IMR-90 (cell line): Measurements from ENCODE around the gene TPSAB1. TPM values are rescaled to one million over a fixed set of nuclear protein-coding genes. Genes with fewer than 3 reads are reported as not detected.

Experiments
- ATAC-seq: fragments of 200-7000 bp; cut with Tn5 transposase; 2 replicates; pipeline ENCODE4 v1.9.1; 2020; ENCODE audit warnings: low read depth, mild to moderate bottlenecking, moderate library complexity
- BruUV-seq: library from RNA; stranded (reverse); fragments of 400-500 nt; replicated peaks from 2 replicates; lab custom pipeline; 2021; lab: Mats Ljungman, UMichigan
- CTCF ChIA-PET: fragments of 300-600 bp; formaldehyde crosslinking; extraction: SDS; loops from one replicate; lab custom pipeline; 2021; ENCODE audit warnings: antibody characterized with exemption; lab: Yijun Ruan, JAX
- POLR2A ChIA-PET: fragments of 300-600 bp; sonication (Branson Sonifier 250); formaldehyde crosslinking; loops from one replicate; lab custom pipeline; 2022; ENCODE audit warnings: antibody characterized with exemption; ENCODE audit not compliant: unreplicated experiment; lab: Charles Lee
- DNase-seq: peaks from one replicate; pipeline ENCODE4 v3.0.0; 2013
- H2AFZ ChIP-seq: replicated peaks from 2 replicates; pipeline ENCODE3; 2013; ENCODE audit warnings: low read length, mild to moderate bottlenecking; ENCODE audit not compliant: poor library complexity
- H2AK5ac ChIP-seq: 2 replicates; pipeline ENCODE4 v1.6.1; 2013; ENCODE audit warnings: low read depth, low read length, inconsistent platforms
- H2AK9ac ChIP-seq: replicated peaks from 2 replicates; pipeline ENCODE3; 2013; ENCODE audit warnings: mild to moderate bottlenecking, low read depth, low read length, moderate library complexity; ENCODE audit not compliant: poor library complexity
- H2BK120ac ChIP-seq: 2 replicates; pipeline ENCODE4 v1.6.1; 2013; ENCODE audit warnings: low read depth, low read length, inconsistent platforms
- H2BK15ac ChIP-seq: 3 replicates; pipeline ENCODE4 v1.6.1; 2013; ENCODE audit warnings: low read depth, low read length, inconsistent platforms
- H2BK20ac ChIP-seq: 2 replicates; pipeline ENCODE4 v1.6.1; 2013; ENCODE audit warnings: low read depth, mild to moderate bottlenecking, inconsistent platforms, low read length, moderate library complexity
- H2BK5ac ChIP-seq: 2 replicates; pipeline ENCODE4 v1.6.1; 2013; ENCODE audit warnings: mild to moderate bottlenecking, low read depth, low read length, inconsistent platforms; ENCODE audit not compliant: poor library complexity, severe bottlenecking
- H3K14ac ChIP-seq: replicated peaks from 2 replicates; pipeline ENCODE4 v1.6.1; 2013; ENCODE audit warnings: low read depth, low read length, inconsistent platforms
- H3K18ac ChIP-seq: 2 replicates; pipeline ENCODE4 v1.6.1; 2013; ENCODE audit warnings: low read depth, low read length, control low read depth
- H3K23ac ChIP-seq: 2 replicates; pipeline ENCODE4 v1.6.1; 2013; ENCODE audit warnings: low read depth, low read length, inconsistent platforms
- H3K27ac ChIP-seq: 2 replicates; pipeline ENCODE4 v1.5.1; 2013; ENCODE audit warnings: mild to moderate bottlenecking, control low read depth, low read length; ENCODE audit not compliant: insufficient read depth
- H3K27me3 ChIP-seq: 2 replicates; pipeline ENCODE4 v1.6.1; 2013; ENCODE audit warnings: low read length; ENCODE audit not compliant: control insufficient read depth, insufficient read depth
- H3K36me3 ChIP-seq: 2 replicates; pipeline ENCODE4 v1.6.1; 2013; ENCODE audit warnings: low read length, mixed read lengths; ENCODE audit not compliant: control insufficient read depth, insufficient read depth
- H3K4ac ChIP-seq: 2 replicates; pipeline ENCODE4 v1.6.1; 2013; ENCODE audit warnings: low read depth, low read length, inconsistent platforms
- H3K4me1 ChIP-seq: 2 replicates; pipeline ENCODE4 v1.6.1; 2013; ENCODE audit warnings: low read length, mixed read lengths; ENCODE audit not compliant: control insufficient read depth, insufficient read depth
- H3K4me2 ChIP-seq: 2 replicates; pipeline ENCODE4 v1.6.1; 2013; ENCODE audit warnings: low read depth, mild to moderate bottlenecking, control low read depth, low read length, moderate library complexity
- H3K4me3 ChIP-seq: 2 replicates; pipeline ENCODE4 v1.5.1; 2013; ENCODE audit warnings: low read depth, mild to moderate bottlenecking, control low read depth, low read length, moderate library complexity; ENCODE audit not compliant: insufficient read depth
- H3K56ac ChIP-seq: 2 replicates; pipeline ENCODE4 v1.6.1; 2013; ENCODE audit warnings: low read length, inconsistent platforms; ENCODE audit not compliant: insufficient read depth; ENCODE audit errors: extremely low read depth
- H3K79me1 ChIP-seq, 2 experiments: 2 replicates each; pipeline ENCODE4 v1.6.1; 2013; ENCODE audit warnings: low read length in 2 of 2, inconsistent platforms in 1 of 2, low read depth in 1 of 2
- H3K9ac ChIP-seq: 2 replicates; pipeline ENCODE4 v1.6.1; 2013; ENCODE audit warnings: low read depth, low read length, control low read depth
- H3K9me1 ChIP-seq: 2 replicates; pipeline ENCODE4 v1.6.1; 2013; ENCODE audit warnings: low read length, inconsistent platforms; ENCODE audit not compliant: insufficient read depth
- H3K9me3 ChIP-seq: 2 replicates; pipeline ENCODE4 v1.6.1; 2013; ENCODE audit warnings: low read length; ENCODE audit not compliant: control insufficient read depth, insufficient read depth
- H4K20me1 ChIP-seq: 2 replicates; pipeline ENCODE4 v1.6.1; 2013; ENCODE audit warnings: low read length, inconsistent platforms; ENCODE audit not compliant: insufficient read depth
- H4K5ac ChIP-seq: 2 replicates; pipeline ENCODE4 v1.6.1; 2013; ENCODE audit warnings: mild to moderate bottlenecking, low read depth, low read length, control low read depth
- H4K8ac ChIP-seq, 2 experiments: 2 replicates each; pipeline ENCODE4 v1.6.1; 2013; ENCODE audit warnings: low read depth in 2 of 2, low read length in 2 of 2, control low read depth in 1 of 2, inconsistent platforms in 1 of 2
- H4K91ac ChIP-seq: 2 replicates; pipeline ENCODE4 v1.6.1; 2013; ENCODE audit warnings: low read depth, low read length, inconsistent platforms; ENCODE audit not compliant: insufficient read depth
- CEBPB ChIP-seq: IDR thresholded peaks from 2 replicates; pipeline ENCODE4 v1.6.1; 2012; ENCODE audit warnings: low read depth, low read length, improper control_type of control experiment
- MAFK ChIP-seq: IDR thresholded peaks from 2 replicates; pipeline ENCODE4 v1.6.1; 2012; ENCODE audit warnings: low read depth, low read length, improper control_type of control experiment
- MAZ ChIP-seq: IDR thresholded peaks from 2 replicates; pipeline ENCODE4 v1.6.1; 2012; ENCODE audit warnings: low read depth, mild to moderate bottlenecking, low read length, improper control_type of control experiment, moderate library complexity, borderline replicate concordance
- MXI1 ChIP-seq: IDR thresholded peaks from 2 replicates; pipeline ENCODE4 v1.6.1; 2012; ENCODE audit warnings: low read depth, mild to moderate bottlenecking, low read length, moderate library complexity, borderline replicate concordance
- POLR2A ChIP-seq: IDR thresholded peaks from 2 replicates; pipeline ENCODE4 v1.6.1; 2012; ENCODE audit warnings: mild to moderate bottlenecking, low read depth, low read length
- RAD21 ChIP-seq: IDR thresholded peaks from 2 replicates; pipeline ENCODE4 v1.6.1; 2012; ENCODE audit warnings: low read length, improper control_type of control experiment
- RCOR1 ChIP-seq: IDR thresholded peaks from 2 replicates; pipeline ENCODE4 v1.6.1; 2012; ENCODE audit warnings: mild to moderate bottlenecking, low read length, improper control_type of control experiment; ENCODE audit not compliant: insufficient replicate concordance
- RFX5 ChIP-seq: IDR thresholded peaks from 2 replicates; pipeline ENCODE4 v1.8.0; 2012; ENCODE audit warnings: low read depth, mild to moderate bottlenecking, low read length, moderate library complexity
- WGBS, 2 experiments: methylation state at CpG; one replicate each; pipeline versions ENCODE4 v1.1.5 to v1.1.7; 2013; ENCODE audit warnings: missing lambda C conversion rate in 2 of 2; ENCODE audit not compliant: insufficient read length in 1 of 2; ENCODE audit errors: extremely low coverage in 2 of 2; 5-methylcytosine and 5-hydroxymethylcytosine counted together
- dilution Hi-C: fragments of 300-500 bp; cut with HindIII; formaldehyde crosslinking; loops from one replicate; pipeline ENCODE4 v1.14.3; 2018; ENCODE audit warnings: low sequenced_read_pairs; ENCODE audit not compliant: unreplicated experiment
- in situ Hi-C: fragments of 300-500 bp; cut with MboI; formaldehyde crosslinking; loops from 3 replicates; pipeline ENCODE4 v1.14.3; 2019; ENCODE audit warnings: low sequenced_read_pairs, inconsistent platforms, mixed read lengths
- intact Hi-C: fragments of 100-400 bp; cut with micrococcal nuclease; formaldehyde crosslinking; loops from 2 replicates; pipeline ENCODE4 v1.10.0; 2022
- polyA plus RNA-seq, 3 experiments: library from polyadenylated mRNA; depleted of rRNA; stranded (reverse); fragments of >200 nt; gene quantifications; 2 replicates each; pipeline ENCODE4 v1.2.3, GENCODE V29; 2012; ENCODE audit warnings: low replicate concordance in 1 of 3
- total RNA-seq: library from RNA; depleted of rRNA; stranded (reverse); fragments of >200 nt; gene quantifications from 2 replicates; pipeline ENCODE4 v1.2.3, GENCODE V29; 2012

The TPSAB1 gene
- total and polyA plus RNA-seq, 2 of the 4 experiments (the other 2 are of a cell fraction): not detected

DNA sequence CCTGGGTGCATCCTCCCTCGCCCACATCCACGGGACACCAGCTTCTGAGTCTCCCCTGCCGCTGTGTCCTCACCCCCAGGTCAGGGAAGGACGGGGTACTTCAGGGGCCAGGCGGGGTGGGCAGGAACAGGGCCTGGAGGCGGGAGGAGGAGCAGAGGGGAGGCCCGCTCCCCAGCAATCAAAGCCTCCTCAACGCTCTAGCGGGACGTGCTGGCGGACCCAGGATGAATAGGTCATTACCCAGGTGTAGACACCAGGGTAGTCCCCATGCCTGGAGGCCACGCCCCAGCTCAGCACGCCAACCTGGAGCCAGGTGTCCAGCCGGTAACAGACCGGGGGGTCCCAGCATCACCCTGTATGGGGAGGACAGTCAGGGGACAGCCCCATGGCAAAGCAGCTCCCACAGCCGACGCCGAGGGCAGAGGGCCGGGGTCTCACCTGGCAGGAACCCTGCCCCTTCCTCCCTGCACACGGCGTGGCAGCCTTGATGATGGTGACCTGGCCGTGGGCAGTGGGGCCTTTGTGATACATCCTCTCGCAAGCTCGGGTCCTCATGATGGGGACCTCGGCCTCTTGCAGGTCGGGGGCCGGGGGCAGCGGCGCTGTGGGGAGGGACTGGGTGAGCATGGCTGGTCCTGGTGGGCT lies 39.6 kb downstream of the TPSAB1 start:
- Histone ChIP-seq H2BK20ac (no peak overlapping the region), H2BK15ac (no peak overlapping the region), H3K4me1 (no peaks in the 10 kb centered on the region), H4K8ac (no peak overlapping the region), H3K56ac (no peak overlapping the region), H2BK120ac (no peak overlapping the region), H4K5ac (no peak overlapping the region), H3K18ac (no peak overlapping the region), H2AFZ (no peak overlapping the region), H3K9me3 (peaks cover 2% of the 10 kb centered on the region; the same call in 1 of the 2 replicates), H3K9ac (no peak overlapping the region), H3K36me3 (no peaks in the 10 kb centered on the region), H2AK9ac (no peak overlapping the region), H3K4ac (no peak overlapping the region), H4K91ac (no peak overlapping the region), H3K4me2 (no peak overlapping the region), H2AK5ac (no peak overlapping the region), H3K23ac (no peak overlapping the region), H3K14ac (no peak overlapping the region), H3K27ac (no peak overlapping the region), H3K79me1 (no peaks in the 10 kb centered on the region), H3K9me1 (no peaks in the 10 kb centered on the region), H4K20me1 (no peaks in the 10 kb centered on the region), H2BK5ac (no peak overlapping the region), H3K27me3 (peaks cover 67% of the 10 kb centered on the region), H3K4me3 (no peak overlapping the region)
- in situ Hi-C loops: no loop called here
- ATAC-seq (no peak), DNase-seq (no peak)
- intact Hi-C loops: no loop called here
- TF ChIP-seq CEBPB (no peak), MAFK (no peak), MAZ (no peak), RAD21 (no peak), MXI1 (no peak), POLR2A (no peak), RFX5 (no peak), RCOR1 (no peak)
- dilution Hi-C loops: no loop called here
- BruUV-seq: no TSS peak
- CTCF ChIA-PET: no interaction called here
- POLR2A ChIA-PET: no interaction called here
- WGBS, 2 experiments: 89% methylated on average over 14 of the region's 29 CpGs; no CpG with 5 or more reads in 1 of the 2 experiments
